Astrocyte (in vitro differentiated cells and primary cell): ENCODE results near the gene AUTS2. TPM values are rescaled to one million over a fixed set of nuclear protein-coding genes. Genes with fewer than 3 reads are reported as not detected.

Source experiments
- DNase-seq: peaks from one replicate; pipeline ENCODE4 v3.0.0-alpha.2; 2010; ENCODE audit warnings: low read depth
- FAIRE-seq: peaks from 2 replicates; lab custom pipeline; 2011; peaks lifted over from hg19 to GRCh38; lab: Jason Lieb, UNC
- H2AFZ ChIP-seq: 2 replicates; pipeline ENCODE4 v1.6.0; 2012; ENCODE audit warnings: low read depth, low read length, inconsistent platforms
- H3K27ac ChIP-seq: 2 replicates; pipeline ENCODE4 v1.5.1; 2011; ENCODE audit warnings: low read depth, low read length, inconsistent platforms
- H3K27me3 ChIP-seq: 2 replicates; pipeline ENCODE4 v1.6.0; 2011; ENCODE audit warnings: low read length, inconsistent platforms; ENCODE audit not compliant: insufficient read depth
- H3K36me3 ChIP-seq: 2 replicates; pipeline ENCODE4 v1.5.1; 2011; ENCODE audit warnings: low read length, inconsistent platforms; ENCODE audit not compliant: insufficient read depth
- H3K4me1 ChIP-seq: 2 replicates; pipeline ENCODE4 v1.5.1; 2011; ENCODE audit warnings: low read length, inconsistent platforms; ENCODE audit not compliant: insufficient read depth
- H3K4me2 ChIP-seq: 2 replicates; pipeline ENCODE4 v1.6.0; 2012; ENCODE audit warnings: low read length, inconsistent platforms
- H3K4me3 ChIP-seq: 2 replicates; pipeline ENCODE4 v1.5.1; 2011; ENCODE audit warnings: low read depth, mild to moderate bottlenecking, low read length, inconsistent platforms; ENCODE audit not compliant: insufficient read depth
- H3K79me2 ChIP-seq: 2 replicates; pipeline ENCODE4 v1.6.0; 2012; ENCODE audit warnings: mild to moderate bottlenecking, low read length, inconsistent platforms; ENCODE audit not compliant: insufficient read depth
- H3K9ac ChIP-seq: 2 replicates; pipeline ENCODE4 v1.6.0; 2012; ENCODE audit warnings: mild to moderate bottlenecking, low read length, inconsistent platforms
- H3K9me3 ChIP-seq: 2 replicates; pipeline ENCODE4 v1.5.1; 2012; ENCODE audit warnings: low read depth, mild to moderate bottlenecking, low read length, inconsistent platforms; ENCODE audit not compliant: insufficient read depth
- H4K20me1 ChIP-seq: 2 replicates; pipeline ENCODE4 v1.6.0; 2012; ENCODE audit warnings: low read length, inconsistent platforms; ENCODE audit not compliant: insufficient read depth
- H3K27ac Mint-ChIP-seq: one replicate; pipeline ENCODE4 v1.8.0; 2021; ENCODE audit warnings: mild to moderate bottlenecking, mixed read lengths; ENCODE audit not compliant: unreplicated experiment
- H3K27me3 Mint-ChIP-seq: one replicate; pipeline ENCODE4 v1.8.0; 2021; ENCODE audit warnings: low read depth, mixed read lengths; ENCODE audit not compliant: unreplicated experiment
- H3K36me3 Mint-ChIP-seq: one replicate; pipeline ENCODE4 v1.8.0; 2021; ENCODE audit warnings: low read depth, mixed read lengths; ENCODE audit not compliant: unreplicated experiment
- H3K4me1 Mint-ChIP-seq: one replicate; pipeline ENCODE4 v1.8.0; 2021; ENCODE audit warnings: low read depth, mixed read lengths; ENCODE audit not compliant: unreplicated experiment
- H3K4me3 Mint-ChIP-seq: one replicate; pipeline ENCODE4 v1.8.0; 2021; ENCODE audit warnings: mild to moderate bottlenecking, moderate library complexity, mixed read lengths; ENCODE audit not compliant: unreplicated experiment
- H3K9me3 Mint-ChIP-seq: one replicate; pipeline ENCODE4 v1.8.0; 2021; ENCODE audit warnings: mild to moderate bottlenecking, mixed read lengths; ENCODE audit not compliant: unreplicated experiment
- EZH2 ChIP-seq: IDR thresholded peaks from 2 replicates; pipeline ENCODE4 v1.6.1; 2012; ENCODE audit warnings: mild to moderate bottlenecking, low read length, inconsistent platforms; ENCODE audit not compliant: insufficient read depth
- total RNA-seq: library from RNA; stranded (reverse); gene quantifications from 2 replicates; pipeline ENCODE4 v1.2.1, GENCODE V29; 2021
- TF ChIP-seq, protein P1 (sequence below): IDR thresholded peaks from 2 replicates; pipeline ENCODE4 v1.5.1; 2011; ENCODE audit warnings: low read depth, mild to moderate bottlenecking, inconsistent platforms, low read length, moderate library complexity; ENCODE audit not compliant: insufficient read depth

Gene AUTS2
- total RNA-seq, 1 donor from 2014 or later: 73.2 TPM

DNA sequence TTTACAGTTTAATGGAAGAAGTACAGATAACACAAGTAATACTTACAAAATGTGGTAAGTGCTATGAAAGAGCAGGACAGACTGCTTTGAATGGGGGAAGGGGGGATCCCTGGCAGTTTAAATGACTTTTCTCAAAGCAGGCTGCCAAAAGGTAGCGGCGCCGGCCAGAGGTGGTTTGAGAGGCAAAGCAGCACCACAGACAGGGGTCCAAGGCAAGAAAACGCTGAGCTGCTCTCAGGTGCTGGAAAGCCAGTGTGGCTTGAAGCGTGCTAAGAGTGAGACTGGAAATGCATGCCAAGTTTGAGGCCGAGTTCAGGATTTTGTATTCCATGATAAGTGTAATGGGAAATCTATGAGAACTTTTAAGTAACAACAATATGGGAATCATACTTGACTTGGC lies 437.7 kb downstream of the AUTS2 start:
- no peaks in the 10 kb centered on the region for H3K36me3 Mint-ChIP-seq

DNA sequence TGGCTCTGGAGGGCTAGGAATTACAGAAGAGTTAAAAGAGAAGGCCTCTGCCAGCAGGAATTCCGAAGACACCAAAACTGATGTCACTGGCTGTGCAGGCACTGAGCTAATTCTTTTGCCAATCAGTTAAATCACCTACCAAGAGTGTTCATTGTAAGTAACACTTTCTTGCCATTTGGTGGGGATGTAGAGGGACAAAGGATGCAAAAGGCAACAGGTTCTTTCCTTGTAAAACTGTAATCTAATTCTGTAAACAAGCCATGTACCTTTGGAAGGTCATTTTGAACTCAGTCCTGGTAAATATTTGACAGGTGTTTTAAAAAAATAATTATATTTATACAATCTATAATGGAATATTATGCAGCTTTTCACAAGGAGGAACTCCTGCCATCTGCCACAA lies 438.4 kb downstream of the AUTS2 start:
- Histone ChIP-seq H2AFZ (no peak overlapping the region), H3K27ac (no peak overlapping the region), H3K27me3 (no peaks in the 10 kb centered on the region), H3K79me2 (no peaks in the 10 kb centered on the region), H3K36me3 (no peaks in the 10 kb centered on the region), H3K9ac (no peak overlapping the region), H3K4me1 (no peaks in the 10 kb centered on the region), H3K4me3 (no peak overlapping the region), H4K20me1 (peaks cover 3% of the 10 kb centered on the region), H3K4me2 (no peak overlapping the region), H3K9me3 (no peaks in the 10 kb centered on the region)
- Mint-ChIP-seq H3K4me3 (no peak overlapping the region), H3K4me1 (peaks cover 15% of the 10 kb centered on the region), H3K27ac (peak overlapping the region; percentile 67), H3K27me3 (no peaks in the 10 kb centered on the region), H3K36me3 (no peaks in the 10 kb centered on the region), H3K9me3 (no peaks in the 10 kb centered on the region)
- DNase-seq (no peak), FAIRE-seq (no peak)
- TF ChIP-seq EZH2: no peak
- TF ChIP-seq, protein P1, sequence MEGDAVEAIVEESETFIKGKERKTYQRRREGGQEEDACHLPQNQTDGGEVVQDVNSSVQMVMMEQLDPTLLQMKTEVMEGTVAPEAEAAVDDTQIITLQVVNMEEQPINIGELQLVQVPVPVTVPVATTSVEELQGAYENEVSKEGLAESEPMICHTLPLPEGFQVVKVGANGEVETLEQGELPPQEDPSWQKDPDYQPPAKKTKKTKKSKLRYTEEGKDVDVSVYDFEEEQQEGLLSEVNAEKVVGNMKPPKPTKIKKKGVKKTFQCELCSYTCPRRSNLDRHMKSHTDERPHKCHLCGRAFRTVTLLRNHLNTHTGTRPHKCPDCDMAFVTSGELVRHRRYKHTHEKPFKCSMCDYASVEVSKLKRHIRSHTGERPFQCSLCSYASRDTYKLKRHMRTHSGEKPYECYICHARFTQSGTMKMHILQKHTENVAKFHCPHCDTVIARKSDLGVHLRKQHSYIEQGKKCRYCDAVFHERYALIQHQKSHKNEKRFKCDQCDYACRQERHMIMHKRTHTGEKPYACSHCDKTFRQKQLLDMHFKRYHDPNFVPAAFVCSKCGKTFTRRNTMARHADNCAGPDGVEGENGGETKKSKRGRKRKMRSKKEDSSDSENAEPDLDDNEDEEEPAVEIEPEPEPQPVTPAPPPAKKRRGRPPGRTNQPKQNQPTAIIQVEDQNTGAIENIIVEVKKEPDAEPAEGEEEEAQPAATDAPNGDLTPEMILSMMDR: no peak

More for the DNA sequence above, 437.7 kb downstream of the AUTS2 start:
- Histone ChIP-seq H3K9me3 (no peaks in the 10 kb centered on the region), H4K20me1 (peaks cover 4% of the 10 kb centered on the region), H3K4me1 (no peaks in the 10 kb centered on the region), H3K27me3 (no peaks in the 10 kb centered on the region), H3K79me2 (no peaks in the 10 kb centered on the region), H3K9ac (no peak overlapping the region), H2AFZ (no peak overlapping the region), H3K4me2 (no peak overlapping the region), H3K4me3 (no peak overlapping the region), H3K36me3 (no peaks in the 10 kb centered on the region), H3K27ac (no peak overlapping the region)
- H3K4me1 Mint-ChIP-seq: peaks cover 15% of the 10 kb centered on the region
- TF ChIP-seq, protein P1: no peak
- no peak for TF ChIP-seq EZH2
- DNase-seq (no peak), FAIRE-seq (no peak)
- H3K27ac Mint-ChIP-seq: no peak overlapping the region
- H3K27me3 Mint-ChIP-seq: no peaks in the 10 kb centered on the region
- H3K4me3 Mint-ChIP-seq: no peak overlapping the region
- H3K9me3 Mint-ChIP-seq: no peaks in the 10 kb centered on the region

DNA sequence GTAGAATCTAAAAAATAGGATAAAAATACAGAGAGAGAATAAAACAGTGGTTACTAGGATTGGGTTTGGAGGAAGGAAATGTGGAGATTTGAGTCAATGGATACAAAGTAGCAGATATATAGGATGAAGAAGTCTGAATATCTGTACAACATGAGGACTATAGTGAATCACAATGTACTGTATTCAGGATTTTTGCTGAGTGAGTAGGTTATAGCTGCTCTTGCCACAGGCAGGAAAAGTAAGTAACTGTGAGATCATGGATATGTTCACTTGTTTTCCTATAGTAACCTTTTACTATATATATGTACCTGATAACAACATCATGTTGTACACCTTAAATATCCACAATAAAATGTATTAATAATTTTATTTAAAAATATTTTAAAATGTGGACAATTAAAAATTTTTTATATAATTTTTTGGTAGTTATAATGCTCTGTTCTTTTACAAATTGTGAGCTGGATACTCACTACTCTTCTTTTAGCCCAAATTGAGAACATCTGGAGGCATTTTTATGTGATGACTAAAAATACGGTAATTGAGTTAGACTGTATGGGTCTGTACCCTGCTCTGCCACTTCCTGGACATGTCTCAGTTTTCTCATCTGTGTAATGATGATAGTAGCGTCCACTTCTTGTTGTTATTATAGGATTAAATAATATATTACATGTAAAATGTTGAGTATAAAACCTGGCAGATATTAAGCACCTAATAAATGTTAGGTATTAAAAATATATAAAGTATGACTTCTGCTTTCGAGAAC lies 439.1 kb downstream of the AUTS2 start:
- Histone ChIP-seq H3K79me2 (no peaks in the 10 kb centered on the region), H3K4me2 (no peak overlapping the region), H3K9me3 (no peaks in the 10 kb centered on the region), H2AFZ (no peak overlapping the region), H3K27me3 (no peaks in the 10 kb centered on the region), H4K20me1 (peaks cover 3% of the 10 kb centered on the region), H3K27ac (no peak overlapping the region), H3K4me3 (no peak overlapping the region), H3K4me1 (no peaks in the 10 kb centered on the region), H3K9ac (no peak overlapping the region), H3K36me3 (no peaks in the 10 kb centered on the region)
- Mint-ChIP-seq H3K27ac (no peak overlapping the region), H3K9me3 (no peaks in the 10 kb centered on the region), H3K4me1 (peaks cover 19% of the 10 kb centered on the region), H3K36me3 (no peaks in the 10 kb centered on the region), H3K4me3 (no peak overlapping the region), H3K27me3 (no peaks in the 10 kb centered on the region)
- TF ChIP-seq EZH2: no peak
- TF ChIP-seq, protein P1: no peak
- FAIRE-seq (no peak), DNase-seq (no peak)
